ENCODE results near the gene PRR36. TPM values are rescaled to one million over a fixed set of nuclear protein-coding genes. Genes with fewer than 3 reads are reported as not detected.

The PRR36 gene
- total and polyA plus RNA-seq, 11 donors, result 0.01 to 0.27 (median 0.08) TPM; not detected in 4

DNA sequence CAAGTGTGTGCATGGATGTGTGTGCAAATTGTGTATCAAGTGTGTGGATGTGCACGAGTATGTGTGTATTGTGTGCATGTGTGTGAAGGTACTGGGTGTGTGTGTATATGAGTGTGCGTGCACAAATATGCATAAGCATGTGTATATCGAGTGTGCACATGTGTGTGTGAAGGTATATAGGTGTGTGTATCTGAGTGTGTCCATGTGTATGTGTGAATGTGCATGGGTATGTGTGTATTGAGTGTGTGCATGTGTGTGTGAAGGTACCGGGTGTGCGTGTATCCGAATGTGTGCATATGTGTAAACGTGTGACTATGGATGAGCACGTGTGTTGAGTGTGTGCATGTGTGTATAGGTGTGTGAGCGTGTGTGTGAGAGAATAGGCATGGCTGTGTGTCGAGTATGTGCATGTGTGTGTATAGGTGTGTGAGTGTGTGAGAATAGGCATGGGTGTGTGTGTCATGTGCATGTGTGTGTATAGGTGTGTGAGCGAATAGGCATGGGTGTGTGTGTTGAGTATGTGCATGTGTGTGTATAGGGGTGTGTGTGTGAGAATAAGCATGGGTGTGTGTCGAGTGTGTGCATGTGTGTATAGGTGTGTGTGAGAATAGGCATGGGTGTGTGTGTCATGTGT lies 31.4 kb downstream of the PRR36 start:
- ATAC-seq (no peak), DNase-seq (no peak)
- intact Hi-C loops (cut with DNase I), result no loop called here
- H3K27ac ChIP-seq, result no peak overlapping the region
- no peaks in the 10 kb centered on the region for H3K9me3 ChIP-seq
- no peaks in the 10 kb centered on the region for H3K4me1 ChIP-seq
- no peaks in the 10 kb centered on the region for H3K27me3 ChIP-seq
- TF ChIP-seq POLR2A (IDR thresholded peaks at IDR 0.05), result no peak
- TF ChIP-seq, protein P1, sequence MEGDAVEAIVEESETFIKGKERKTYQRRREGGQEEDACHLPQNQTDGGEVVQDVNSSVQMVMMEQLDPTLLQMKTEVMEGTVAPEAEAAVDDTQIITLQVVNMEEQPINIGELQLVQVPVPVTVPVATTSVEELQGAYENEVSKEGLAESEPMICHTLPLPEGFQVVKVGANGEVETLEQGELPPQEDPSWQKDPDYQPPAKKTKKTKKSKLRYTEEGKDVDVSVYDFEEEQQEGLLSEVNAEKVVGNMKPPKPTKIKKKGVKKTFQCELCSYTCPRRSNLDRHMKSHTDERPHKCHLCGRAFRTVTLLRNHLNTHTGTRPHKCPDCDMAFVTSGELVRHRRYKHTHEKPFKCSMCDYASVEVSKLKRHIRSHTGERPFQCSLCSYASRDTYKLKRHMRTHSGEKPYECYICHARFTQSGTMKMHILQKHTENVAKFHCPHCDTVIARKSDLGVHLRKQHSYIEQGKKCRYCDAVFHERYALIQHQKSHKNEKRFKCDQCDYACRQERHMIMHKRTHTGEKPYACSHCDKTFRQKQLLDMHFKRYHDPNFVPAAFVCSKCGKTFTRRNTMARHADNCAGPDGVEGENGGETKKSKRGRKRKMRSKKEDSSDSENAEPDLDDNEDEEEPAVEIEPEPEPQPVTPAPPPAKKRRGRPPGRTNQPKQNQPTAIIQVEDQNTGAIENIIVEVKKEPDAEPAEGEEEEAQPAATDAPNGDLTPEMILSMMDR (IDR thresholded peaks at IDR 0.05), result no peak
- peaks cover 0 to under 1% (median 0%) of the 10 kb centered on the region in 9 donors for H3K36me3 ChIP-seq
- WGBS, 4 donors, result 94 to 97% (median 96%) methylated on average over 12 of the region's 12 CpGs
- no peak overlapping the region for H3K4me3 ChIP-seq

GRCh38 chr19:7841751-7842660 lies 32.2 kb downstream of the PRR36 start:
- DNase-seq (no peak), ATAC-seq (no peak)
- TF ChIP-seq, protein P1 (IDR thresholded peaks at IDR 0.05), result no peak
- no peak for TF ChIP-seq POLR2A (IDR thresholded peaks at IDR 0.05)
- 88 to 94% (median 89%) methylated on average over 11 of the region's 11 CpGs for WGBS, 4 donors
- H3K4me1 ChIP-seq, result no peaks in the 10 kb centered on the region
- H3K27ac ChIP-seq, result no peak overlapping the region
- no peaks in the 10 kb centered on the region for H3K36me3 ChIP-seq
- H3K9me3 ChIP-seq, result no peaks in the 10 kb centered on the region
- H3K27me3 ChIP-seq, result no peaks in the 10 kb centered on the region
- intact Hi-C loops (cut with DNase I), result no loop called here
- no peak overlapping the region for H3K4me3 ChIP-seq

GRCh38 chr19:7840629-7841028 lies 33.6 kb downstream of the PRR36 start:
- H3K4me1 ChIP-seq, result no peaks in the 10 kb centered on the region
- WGBS, 4 donors, result 81 to 90% (median 85%) methylated on average over 8 of the region's 8 CpGs
- H3K27ac ChIP-seq, result no peak overlapping the region
- DNase-seq (peak in 1 of 5 donors; percentile 0), ATAC-seq (no peak)
- no peaks in the 10 kb centered on the region for H3K36me3 ChIP-seq
- intact Hi-C loops (cut with DNase I), result no loop called here
- H3K4me3 ChIP-seq, result no peak overlapping the region
- H3K9me3 ChIP-seq, result no peaks in the 10 kb centered on the region
- TF ChIP-seq POLR2A (IDR thresholded peaks at IDR 0.05), result no peak
- TF ChIP-seq, protein P1 (IDR thresholded peaks at IDR 0.05), result no peak
- no peaks in the 10 kb centered on the region for H3K27me3 ChIP-seq

GRCh38 chr19:7839476-7839875 lies 34.7 kb downstream of the PRR36 start:
- Histone ChIP-seq H3K27me3 (no peaks in the 10 kb centered on the region), H3K36me3 (no peaks in the 10 kb centered on the region), H3K9me3 (no peaks in the 10 kb centered on the region), H3K4me1 (no peaks in the 10 kb centered on the region), H3K27ac (no peak overlapping the region), H3K4me3 (no peak overlapping the region)
- intact Hi-C loops (cut with DNase I), result no loop called here
- ATAC-seq (no peak), DNase-seq (no peak)
- 84 to 96% (median 94%) methylated on average over 6 of the region's 6 CpGs for WGBS, 4 donors
- TF ChIP-seq POLR2A (IDR thresholded peaks at IDR 0.05), result no peak
- TF ChIP-seq, protein P1 (IDR thresholded peaks at IDR 0.05), result no peak
